ENCODE results near the gene PRSS35.
"Not testable (repeated sequence)": the region's sequence is repeated elsewhere in the genome, so short reads cannot be mapped to it uniquely, and the experiment has no call there.

The PRSS35 gene

GRCh38 chr6:83518816-83519480 lies 6.6 kb downstream of the PRSS35 start:
- DNase-seq (ENCODE audit: low spot score) = peak; percentile 24

GRCh38 chr6:83536034-83536646 lies 23.8 kb downstream of the PRSS35 start:
- DNase-seq (ENCODE audit: low spot score) = peak; percentile 48

- no peak for DNase-seq (ENCODE audit: low spot score)
These were observed 24.6 kb downstream of the PRSS35 start for GRCh38 chr6:83536647-83537589.

- DNase-seq (ENCODE audit: low spot score) = no peak
These were observed 27.3 kb downstream of the PRSS35 start for GRCh38 chr6:83539678-83540077.

- DNase-seq (ENCODE audit: low spot score) = no peak
These were observed 34.3 kb downstream of the PRSS35 start for GRCh38 chr6:83546636-83547035.

- not testable (repeated sequence) for DNase-seq (ENCODE audit: low spot score)
These were observed 38.1 kb downstream of the PRSS35 start for GRCh38 chr6:83550482-83550881.

- not testable (repeated sequence) for DNase-seq (ENCODE audit: low spot score)
These were observed 39.4 kb downstream of the PRSS35 start for GRCh38 chr6:83551748-83552147.

GRCh38 chr6:83556871-83557270 lies 44.5 kb downstream of the PRSS35 start:
- DNase-seq (ENCODE audit: low spot score) = no peak

GRCh38 chr6:83558975-83559374 lies 46.6 kb downstream of the PRSS35 start:
- DNase-seq (ENCODE audit: low spot score) = no peak

GRCh38 chr6:83571663-83572185 lies 59.4 kb downstream of the PRSS35 start:
- not testable (repeated sequence) for DNase-seq (ENCODE audit: low spot score)

- DNase-seq (ENCODE audit: low spot score) = peak; percentile 27
These were observed 62.4 kb downstream of the PRSS35 start for GRCh38 chr6:83574783-83575182.
